Epithelial cell of proximal tubule (primary cell): Measurements from ENCODE around the gene ACAN. TPM values are rescaled to one million over a fixed set of nuclear protein-coding genes. Genes with fewer than 3 reads are reported as not detected.

Experiments
- DNase-seq: peaks from one replicate; pipeline ENCODE4 v3.0.0-alpha.2; 2011; ENCODE audit warnings: low read depth
- H3K4me3 ChIP-seq: 2 replicates; pipeline ENCODE4 v1.5.1; 2011; ENCODE audit warnings: low read depth, mild to moderate bottlenecking, low read length
- total RNA-seq: library from RNA; depleted of rRNA; stranded (reverse); fragments of >200 nt; gene quantifications from 2 replicates; pipeline ENCODE4 v1.2.3, GENCODE V29; 2015
- TF ChIP-seq, protein P1 (sequence below): conservative IDR thresholded peaks from 2 replicates; pipeline ENCODE4 v1.5.1; 2012; ENCODE audit warnings: low read depth, mild to moderate bottlenecking, low read length

The ACAN gene
- total RNA-seq, 1 donor from 2014 or later = not detected

DNA sequence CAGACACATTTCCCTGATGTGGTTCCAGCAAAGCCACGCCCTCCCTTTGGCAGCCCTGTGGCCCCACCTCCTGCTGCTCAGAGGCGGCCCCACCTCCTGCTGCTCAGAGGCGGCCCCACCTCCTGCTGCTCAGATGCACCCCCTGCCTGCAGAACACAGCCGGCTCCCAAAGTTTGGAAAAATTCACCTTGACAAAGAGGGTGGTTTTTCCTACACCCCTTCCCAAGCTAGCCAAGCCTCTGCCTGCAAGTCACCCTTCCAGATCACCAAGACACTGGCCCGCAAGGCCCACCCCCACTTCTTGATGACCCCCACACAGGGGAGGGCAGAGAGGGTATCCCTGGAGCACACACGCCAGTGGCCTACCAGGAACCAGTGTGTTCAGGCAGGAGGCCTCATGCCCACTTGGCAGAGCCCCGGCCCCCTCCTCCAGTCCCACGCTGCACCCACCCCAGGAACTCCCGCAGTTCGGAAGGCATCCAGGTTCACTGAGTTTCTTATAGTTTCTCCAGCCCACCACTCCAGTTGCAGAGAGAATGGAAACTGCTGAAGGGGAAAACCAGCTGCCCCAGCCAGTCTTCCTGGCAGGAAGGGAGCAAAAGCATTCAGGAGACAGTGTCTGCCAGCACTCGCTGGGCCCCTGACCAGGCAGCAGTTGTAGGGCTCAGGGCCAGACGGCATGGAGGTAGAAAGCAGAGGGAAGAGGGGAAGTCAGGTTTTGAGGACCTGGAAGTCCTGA lies 94.4 kb downstream of the ACAN start:
- no peak overlapping the region for H3K4me3 ChIP-seq
- DNase-seq = no peak
- TF ChIP-seq, protein P1, sequence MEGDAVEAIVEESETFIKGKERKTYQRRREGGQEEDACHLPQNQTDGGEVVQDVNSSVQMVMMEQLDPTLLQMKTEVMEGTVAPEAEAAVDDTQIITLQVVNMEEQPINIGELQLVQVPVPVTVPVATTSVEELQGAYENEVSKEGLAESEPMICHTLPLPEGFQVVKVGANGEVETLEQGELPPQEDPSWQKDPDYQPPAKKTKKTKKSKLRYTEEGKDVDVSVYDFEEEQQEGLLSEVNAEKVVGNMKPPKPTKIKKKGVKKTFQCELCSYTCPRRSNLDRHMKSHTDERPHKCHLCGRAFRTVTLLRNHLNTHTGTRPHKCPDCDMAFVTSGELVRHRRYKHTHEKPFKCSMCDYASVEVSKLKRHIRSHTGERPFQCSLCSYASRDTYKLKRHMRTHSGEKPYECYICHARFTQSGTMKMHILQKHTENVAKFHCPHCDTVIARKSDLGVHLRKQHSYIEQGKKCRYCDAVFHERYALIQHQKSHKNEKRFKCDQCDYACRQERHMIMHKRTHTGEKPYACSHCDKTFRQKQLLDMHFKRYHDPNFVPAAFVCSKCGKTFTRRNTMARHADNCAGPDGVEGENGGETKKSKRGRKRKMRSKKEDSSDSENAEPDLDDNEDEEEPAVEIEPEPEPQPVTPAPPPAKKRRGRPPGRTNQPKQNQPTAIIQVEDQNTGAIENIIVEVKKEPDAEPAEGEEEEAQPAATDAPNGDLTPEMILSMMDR = peak; percentile 63

DNA sequence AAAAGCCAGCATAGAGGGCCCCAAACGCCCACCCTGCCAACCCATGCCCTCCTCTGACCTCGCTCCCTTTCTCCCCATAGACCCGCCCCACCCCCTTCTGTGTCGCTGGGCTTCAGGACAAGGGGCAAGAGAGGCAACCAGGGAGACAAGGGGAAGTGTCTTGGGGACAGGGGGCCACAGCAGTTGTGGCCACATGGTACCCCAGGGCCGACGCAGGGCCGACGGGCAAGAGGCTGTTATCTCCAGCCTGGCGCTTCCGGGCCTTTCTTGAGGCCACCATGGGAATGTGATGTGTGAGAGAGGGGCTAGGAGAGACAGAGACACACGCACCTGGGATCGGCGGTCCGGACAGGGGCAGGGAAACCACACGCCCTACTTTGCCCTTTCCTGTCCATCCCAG lies 95.5 kb downstream of the ACAN start:
- H3K4me3 ChIP-seq = no peak overlapping the region
- no peak for DNase-seq
- TF ChIP-seq, protein P1 = no peak

- no peak for DNase-seq
- TF ChIP-seq, protein P1 = no peak
- no peak overlapping the region for H3K4me3 ChIP-seq
Measured at GRCh38 chr15:88899251-88899650, 96.0 kb downstream of the ACAN start.

DNA sequence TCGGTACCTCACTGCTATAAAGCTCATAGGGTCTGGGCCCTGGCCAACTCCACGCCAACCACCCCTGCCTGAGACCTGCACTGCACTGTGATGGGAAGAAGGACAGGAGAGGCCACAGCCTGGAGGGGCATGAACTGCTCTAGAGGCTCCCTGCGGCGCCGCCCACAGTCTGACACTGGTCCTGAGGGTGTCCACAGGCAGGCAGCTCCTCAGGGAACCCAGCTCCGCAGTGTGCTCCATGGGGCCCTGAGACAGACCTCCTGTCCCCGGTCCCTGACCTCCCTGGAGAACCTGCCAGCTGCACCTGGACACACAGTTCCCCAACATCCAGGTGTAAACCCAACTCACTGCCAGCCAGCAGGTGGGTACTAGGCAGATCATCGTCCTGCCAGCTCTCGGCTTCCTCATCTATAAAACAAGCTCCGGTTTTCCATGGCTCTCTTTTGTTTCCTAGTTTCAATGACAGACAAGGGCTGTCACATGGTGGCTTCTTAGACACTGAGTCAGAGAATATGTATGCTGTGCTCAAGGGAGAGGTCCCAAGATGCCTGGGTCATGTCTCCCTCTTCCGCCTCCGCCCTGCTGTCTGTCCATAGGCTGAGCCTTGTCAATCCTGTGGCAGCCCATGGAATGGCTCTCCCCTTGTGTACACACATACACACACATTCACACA lies 97.2 kb downstream of the ACAN start:
- no peak overlapping the region for H3K4me3 ChIP-seq
- no peak for DNase-seq

DNA sequence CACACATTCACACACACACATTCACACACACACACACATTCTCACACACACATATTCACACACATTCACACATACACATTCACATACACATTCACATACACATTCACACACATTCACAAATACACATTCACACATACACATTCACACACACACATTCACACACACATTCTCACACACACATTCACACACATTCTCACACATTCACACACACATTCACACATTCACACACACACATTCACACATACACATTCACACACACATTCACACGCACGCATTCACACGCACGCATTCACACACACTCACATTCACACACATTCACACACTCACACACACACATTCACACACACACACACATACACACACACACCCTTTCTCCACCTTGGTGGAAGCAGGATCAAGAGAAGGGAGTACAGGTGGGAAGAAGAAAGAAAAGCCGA lies 97.8 kb downstream of the ACAN start:
- no peak overlapping the region for H3K4me3 ChIP-seq
- DNase-seq = no peak
- TF ChIP-seq, protein P1 = no peak

More for the DNA sequence above, 97.2 kb downstream of the ACAN start:
- TF ChIP-seq, protein P1 = no peak

- no peak overlapping the region for H3K4me3 ChIP-seq
- no peak for DNase-seq
- TF ChIP-seq, protein P1 = no peak
Measured at GRCh38 chr15:88901508-88902220, 98.4 kb downstream of the ACAN start.
